Hepatocyte (in vitro differentiated cells): ENCODE results near the gene CTXN3. TPM values are rescaled to one million over a fixed set of nuclear protein-coding genes. Genes with fewer than 3 reads are reported as not detected.

ENCODE experiments used
- DNase-seq: peaks from one replicate; pipeline ENCODE4 v3.0.0-alpha.2; 2016; ENCODE audit warnings: low spot score
- H2AFZ ChIP-seq: fragments of 200-600 bp; sonication (generic); 2 replicates; pipeline ENCODE4 v1.6.0; 2016; ENCODE audit warnings: antibody characterized with exemption, mild to moderate bottlenecking
- H3K27ac ChIP-seq: fragments of 200-600 bp; sonication (generic); 2 replicates; pipeline ENCODE4 v1.5.1; 2016; ENCODE audit warnings: mild to moderate bottlenecking
- H3K27me3 ChIP-seq: fragments of 200-600 bp; sonication (generic); 2 replicates; pipeline ENCODE4 v1.6.1; 2016
- H3K36me3 ChIP-seq: fragments of 200-600 bp; sonication (generic); replicated peaks from 2 replicates; pipeline ENCODE4 v1.5.1; 2016; ENCODE audit warnings: low read depth; ENCODE audit not compliant: insufficient read depth
- H3K4me1 ChIP-seq: fragments of 200-600 bp; sonication (generic); 2 replicates; pipeline ENCODE4 v1.5.1; 2016; ENCODE audit warnings: mild to moderate bottlenecking, moderate library complexity; ENCODE audit not compliant: insufficient read depth
- H3K4me2 ChIP-seq: fragments of 200-600 bp; sonication (generic); 2 replicates; pipeline ENCODE4 v1.6.0; 2016
- H3K4me3 ChIP-seq: fragments of 200-600 bp; sonication (generic); 2 replicates; pipeline ENCODE4 v1.5.1; 2016; ENCODE audit warnings: mild to moderate bottlenecking
- H3K79me2 ChIP-seq: fragments of 200-600 bp; sonication (generic); 2 replicates; pipeline ENCODE4 v1.6.0; 2017; ENCODE audit warnings: mild to moderate bottlenecking
- H3K9me2 ChIP-seq: fragments of 200-600 bp; sonication (generic); replicated peaks from 2 replicates; pipeline ENCODE4 v1.6.0; 2017; ENCODE audit warnings: mild to moderate bottlenecking; ENCODE audit not compliant: insufficient read depth
- H3K9me3 ChIP-seq: fragments of 200-600 bp; sonication (generic); 2 replicates; pipeline ENCODE4 v1.5.1; 2016; ENCODE audit warnings: low read depth, mild to moderate bottlenecking
- H4K20me1 ChIP-seq: fragments of 200-600 bp; sonication (generic); 2 replicates; pipeline ENCODE4 v1.6.0; 2016; ENCODE audit warnings: mild to moderate bottlenecking; ENCODE audit not compliant: insufficient read depth, poor library complexity, severe bottlenecking
- CTCF ChIP-seq: fragments of 200-600 bp; sonication (generic); IDR thresholded peaks from 2 replicates; pipeline ENCODE4 v1.5.1; 2016; ENCODE audit warnings: antibody characterized with exemption, mild to moderate bottlenecking; ENCODE audit not compliant: poor library complexity
- EZH2 ChIP-seq: fragments of 200-600 bp; sonication (generic); IDR thresholded peaks from 2 replicates; pipeline ENCODE4 v1.6.1; 2016; ENCODE audit warnings: antibody characterized with exemption, mild to moderate bottlenecking, borderline replicate concordance
- EZH2phosphoT487 ChIP-seq: fragments of 200-600 bp; sonication (generic); IDR thresholded peaks from one replicate; pipeline ENCODE4 v1.6.1; 2018; ENCODE audit warnings: antibody characterized with exemption, mild to moderate bottlenecking, low read depth, moderate library complexity; ENCODE audit not compliant: unreplicated experiment, severe bottlenecking
- WGBS: methylation state at CpG from one replicate; pipeline ENCODE4 v1.1.6; 2016; ENCODE audit warnings: low lambda C conversion rate; ENCODE audit errors: missing lambda C conversion rate; 5-methylcytosine and 5-hydroxymethylcytosine counted together
- polyA plus RNA-seq: library from polyadenylated mRNA; unstranded; fragments of >200 nt; fragmentation: Nextera tagmentation; extraction: Ambion mirVana; gene quantifications from 2 replicates; pipeline ENCODE4 v1.2.1, GENCODE V29; 2016
- total RNA-seq: library from RNA; depleted of rRNA; stranded (reverse); fragments of >200 nt; gene quantifications from 2 replicates; pipeline ENCODE4 v1.2.3, GENCODE V29; 2014

CTXN3 gene
- total and polyA plus RNA-seq, 2 experiments from 2014 or later: not detected

GRCh38 chr5:127656825-127657224, 7.9 kb downstream of the CTXN3 start:
- no peaks in the 10 kb centered on the region for H3K4me1 ChIP-seq
- H3K9me2 ChIP-seq: no peaks in the 10 kb centered on the region
- no peaks in the 10 kb centered on the region for H4K20me1 ChIP-seq
- no peak overlapping the region for H2AFZ ChIP-seq
- H3K27me3 ChIP-seq: no peaks in the 10 kb centered on the region
- no peak overlapping the region for H3K4me2 ChIP-seq
- H3K36me3 ChIP-seq: no peaks in the 10 kb centered on the region
- no peak overlapping the region for H3K27ac ChIP-seq
- no peaks in the 10 kb centered on the region for H3K9me3 ChIP-seq
- no peaks in the 10 kb centered on the region for H3K79me2 ChIP-seq
- no peak for DNase-seq
- no peak overlapping the region for H3K4me3 ChIP-seq
- WGBS: 88% methylated on average over 6 of the region's 6 CpGs
- TF ChIP-seq EZH2 (no peak), CTCF (no peak), EZH2phosphoT487 (no peak)

- Histone ChIP-seq H3K9me2 (no peaks in the 10 kb centered on the region), H3K4me3 (no peak overlapping the region), H2AFZ (no peak overlapping the region), H3K4me2 (no peak overlapping the region), H3K36me3 (no peaks in the 10 kb centered on the region), H3K27me3 (no peaks in the 10 kb centered on the region), H4K20me1 (no peaks in the 10 kb centered on the region), H3K27ac (no peak overlapping the region), H3K4me1 (no peaks in the 10 kb centered on the region), H3K79me2 (no peaks in the 10 kb centered on the region), H3K9me3 (no peaks in the 10 kb centered on the region)
- DNase-seq: no peak
- 83% methylated on average over 3 of the region's 3 CpGs for WGBS
- TF ChIP-seq EZH2 (no peak), EZH2phosphoT487 (no peak), CTCF (no peak)
Observed at GRCh38 chr5:127660047-127660733, 11.3 kb downstream of the CTXN3 start.

GRCh38 chr5:127664093-127664492, 15.2 kb downstream of the CTXN3 start:
- H3K79me2 ChIP-seq: no peaks in the 10 kb centered on the region
- H3K4me2 ChIP-seq: no peak overlapping the region
- H4K20me1 ChIP-seq: no peaks in the 10 kb centered on the region
- H3K36me3 ChIP-seq: no peaks in the 10 kb centered on the region
- H3K9me2 ChIP-seq: no peaks in the 10 kb centered on the region
- 75% methylated on average over 5 of the region's 5 CpGs for WGBS
- no peaks in the 10 kb centered on the region for H3K4me1 ChIP-seq
- H3K4me3 ChIP-seq: no peak overlapping the region
- no peak overlapping the region for H2AFZ ChIP-seq
- H3K27me3 ChIP-seq: no peaks in the 10 kb centered on the region
- DNase-seq: no peak
- no peak overlapping the region for H3K27ac ChIP-seq
- TF ChIP-seq EZH2: no peak
- TF ChIP-seq EZH2phosphoT487: no peak
- no peak for TF ChIP-seq CTCF
- H3K9me3 ChIP-seq: no peaks in the 10 kb centered on the region
